Activated CD8-positive, alpha-beta memory T cell treated with anti-CD3 and anti-CD28 coated beads, Interleukin-2, amount 50 U/mL, for 1 hour (primary cell): ENCODE measurements around the gene TMEM151B.

Source experiments
- DNase-seq: peaks from one replicate; pipeline ENCODE4 v3.0.0-alpha.2; 2020; ENCODE audit errors: extremely low read depth

The TMEM151B gene

GRCh38 chr6:44278774-44279697, 8.8 kb downstream of the TMEM151B start:
- no peak for DNase-seq

GRCh38 chr6:44284121-44284520, 13.9 kb downstream of the TMEM151B start:
- DNase-seq: no peak

- no peak for DNase-seq
These were observed 14.6 kb downstream of the TMEM151B start for GRCh38 chr6:44284867-44285266.

GRCh38 chr6:44285552-44286284, 15.5 kb downstream of the TMEM151B start:
- DNase-seq: no peak

GRCh38 chr6:44286285-44286565, 16.0 kb downstream of the TMEM151B start:
- no peak for DNase-seq

GRCh38 chr6:44286747-44287146, 16.5 kb downstream of the TMEM151B start:
- no peak for DNase-seq

- no peak for DNase-seq
These were observed 19.5 kb downstream of the TMEM151B start for GRCh38 chr6:44289726-44290260.

GRCh38 chr6:44291841-44292240, 21.6 kb downstream of the TMEM151B start:
- DNase-seq: no peak

- DNase-seq: no peak
These were observed 22.6 kb downstream of the TMEM151B start for GRCh38 chr6:44292661-44293365.

GRCh38 chr6:44294832-44295791, 24.9 kb downstream of the TMEM151B start:
- DNase-seq: no peak

GRCh38 chr6:44297063-44298038, 27.1 kb downstream of the TMEM151B start:
- DNase-seq: no peak

GRCh38 chr6:44298055-44298803, 28.0 kb downstream of the TMEM151B start:
- DNase-seq: no peak

- DNase-seq: no peak
These were observed 28.6 kb downstream of the TMEM151B start for GRCh38 chr6:44298864-44299263.

GRCh38 chr6:44300292-44300823, 30.1 kb downstream of the TMEM151B start:
- no peak for DNase-seq

- DNase-seq: no peak
These were observed 30.9 kb downstream of the TMEM151B start for GRCh38 chr6:44301106-44301505.

- no peak for DNase-seq
These were observed 31.7 kb downstream of the TMEM151B start for GRCh38 chr6:44301782-44302564.

- no peak for DNase-seq
These were observed 32.6 kb downstream of the TMEM151B start for GRCh38 chr6:44302856-44303255.

GRCh38 chr6:44303842-44304241, 33.6 kb downstream of the TMEM151B start:
- no peak for DNase-seq
